OCI-LY3 (cell line): Measurements from ENCODE around the gene STARD9.

Experiments used
- CTCF ChIP-seq: fragments of 200-600, 300-600 bp; sonication (generic); IDR thresholded peaks from 2 replicates; pipeline ENCODE4 v1.5.1; 2014; ENCODE audit warnings: antibody characterized with exemption, low read length, low read depth
- EZH2phosphoT487 ChIP-seq: fragments of 200-600 bp; shearing (Covaris generic); IDR thresholded peaks from 2 replicates; pipeline ENCODE4 v1.6.1; 2018; ENCODE audit warnings: antibody characterized with exemption, mixed run types, low read depth

- TF ChIP-seq CTCF (no peak), EZH2phosphoT487 (no peak)
These were observed 160.9 kb downstream of the STARD9 start for GRCh38 chr15:42736178-42736792.
